Hematopoietic multipotent progenitor cell treated with erythropoietin and hydrocortisone succinate and interleukin-3 and kit ligand, for 6 days (in vitro differentiated cells): ENCODE measurements around the gene MT1M.

Experiments used
- DNase-seq: peaks from one replicate; pipeline ENCODE4 v3.0.0-alpha.2; 2015

The MT1M gene

GRCh38 chr16:56631197-56631596 is 1.3 kb upstream of the MT1M start:
- no peak for DNase-seq

GRCh38 chr16:56631832-56632155 is 665 bp upstream of the MT1M start:
- DNase-seq: no peak

GRCh38 chr16:56632848-56633365 is 448 bp downstream of the MT1M start:
- DNase-seq: no peak

- DNase-seq: no peak
Measured at GRCh38 chr16:56633535-56633934, 1.1 kb downstream of the MT1M start.

- DNase-seq: no peak
Measured at GRCh38 chr16:56634715-56635440, 2.4 kb downstream of the MT1M start.

GRCh38 chr16:56635441-56635967 is 3.0 kb downstream of the MT1M start:
- no peak for DNase-seq

- DNase-seq: no peak
Measured at GRCh38 chr16:56636616-56637413, 4.4 kb downstream of the MT1M start.

- no peak for DNase-seq
Measured at GRCh38 chr16:56637814-56638750, 5.6 kb downstream of the MT1M start, which contains the start of gene MT1A. Gene MT1A, plus strand, starts transcription at chr16:56638666. Its CDS starts 73 bp downstream, at chr16:56638739.

- DNase-seq: no peak
Measured at GRCh38 chr16:56639045-56639444, 6.6 kb downstream of the MT1M start.

- no peak for DNase-seq
Measured at GRCh38 chr16:56640076-56640475, 7.6 kb downstream of the MT1M start.

GRCh38 chr16:56641166-56641565 is 8.7 kb downstream of the MT1M start:
- no peak for DNase-seq

GRCh38 chr16:56643080-56643778 is 10.8 kb downstream of the MT1M start:
- DNase-seq: peak; percentile 81

- DNase-seq: no peak
Measured at GRCh38 chr16:56643833-56644232, 11.4 kb downstream of the MT1M start.

- no peak for DNase-seq
Measured at GRCh38 chr16:56645311-56645710, 12.9 kb downstream of the MT1M start.

GRCh38 chr16:56645838-56646237 is 13.4 kb downstream of the MT1M start:
- DNase-seq: no peak

GRCh38 chr16:56647641-56648431 is 15.4 kb downstream of the MT1M start:
- DNase-seq: no peak

GRCh38 chr16:56649271-56649670 is 16.8 kb downstream of the MT1M start:
- no peak for DNase-seq

GRCh38 chr16:56649820-56650219 is 17.4 kb downstream of the MT1M start:
- no peak for DNase-seq

GRCh38 chr16:56651586-56651985 is 19.1 kb downstream of the MT1M start, which contains the start of gene MT1B:
Gene MT1B, plus strand, starts transcription at chr16:56651886. Its CDS starts 68 bp downstream, at chr16:56651954.
- no peak for DNase-seq

GRCh38 chr16:56652600-56652999 is 20.1 kb downstream of the MT1M start:
- DNase-seq: no peak

GRCh38 chr16:56653218-56653617 is 20.8 kb downstream of the MT1M start:
- DNase-seq: no peak
